ENCODE data around the gene DAAM2. TPM values are rescaled to one million over a fixed set of nuclear protein-coding genes. Genes with fewer than 3 reads are reported as not detected.

DAAM2 gene
- total RNA-seq (19.8 TPM), polyA plus RNA-seq (ENCODE audit: insufficient read depth, low read depth, low replicate concordance) (6.9 TPM)
- long read RNA-seq, donor 1, partial matches to known transcripts: 0 of 1 reads
- long read RNA-seq, donor 1, other reads (novel, unspliced or antisense): 0 of 1 reads
- long read RNA-seq, donor 2, partial matches to known transcripts: 0 of 3 reads
- long read RNA-seq, donor 2, other reads (novel, unspliced or antisense): 0 of 3 reads
- long read RNA-seq, donor 3, partial matches to known transcripts: 0 of 1 reads
- long read RNA-seq, donor 3, other reads (novel, unspliced or antisense): 0 of 1 reads
- long read RNA-seq, donor 4, partial matches to known transcripts: 0 of 2 reads
- long read RNA-seq, donor 4, other reads (novel, unspliced or antisense): 0 of 2 reads
- long read RNA-seq, donor 5, partial matches to known transcripts: 0 of 1 reads
- long read RNA-seq, donor 5, other reads (novel, unspliced or antisense): 0 of 1 reads
- long read RNA-seq, donor 6: 0 reads
- long read RNA-seq, donor 7, partial matches to known transcripts: 2 of 8 reads
- long read RNA-seq, donor 7, other reads (novel, unspliced or antisense): 6 of 8 reads
- long read RNA-seq, donor 8, full-length matches to known transcripts: 7 of 24 reads
- long read RNA-seq, donor 8, partial matches to known transcripts: 17 of 24 reads
- long read RNA-seq, donor 8, other reads (novel, unspliced or antisense): 0 of 24 reads
- long read RNA-seq, donor 9, partial matches to known transcripts: 0 of 1 reads
- long read RNA-seq, donor 9, other reads (novel, unspliced or antisense): 0 of 1 reads
- long read RNA-seq, donor 10: 0 reads

DNA sequence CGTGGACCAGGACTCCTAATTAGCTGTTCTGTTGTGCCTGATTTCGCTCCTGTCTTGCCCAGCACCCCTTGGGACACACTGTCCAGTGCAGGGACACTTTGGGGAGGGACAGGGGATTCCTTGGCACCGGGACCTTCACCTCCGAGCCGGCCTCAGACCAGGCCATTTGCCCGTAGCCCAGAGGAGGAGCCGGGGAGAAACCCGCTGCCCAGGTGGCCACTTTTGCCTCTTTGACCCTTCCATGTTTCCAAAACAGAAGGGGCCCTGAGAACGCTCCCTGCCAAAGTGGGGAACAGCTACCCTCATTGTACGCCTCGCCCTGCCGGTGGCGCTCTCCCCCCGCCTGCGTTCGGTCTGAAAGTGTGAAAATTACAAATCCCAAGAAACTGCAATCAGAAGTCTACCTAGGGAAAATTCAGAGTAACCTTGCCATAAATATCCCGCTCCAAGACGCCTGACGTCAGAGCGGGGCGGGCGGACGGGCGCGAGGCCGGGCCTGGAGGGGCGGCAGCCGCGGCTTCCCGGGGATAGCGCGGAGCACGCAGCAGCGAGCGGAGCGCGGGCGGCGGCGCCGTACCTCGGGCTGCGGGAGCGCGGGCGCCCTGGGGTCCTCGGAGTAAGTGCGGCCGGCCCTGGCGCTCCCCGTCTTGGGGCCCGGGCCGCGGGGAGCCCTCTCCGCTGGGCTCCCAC is at the start of gene DAAM2:
TSS of gene DAAM2 (plus strand) at position 527 of the 690 bp plus-strand sequence. CDS start 63,927 bp downstream, outside the sequence.
- no peak for FAIRE-seq
- Histone ChIP-seq H3K9ac (ENCODE audit: low read length in 3 of 3) (peak within 1 kb of the TSS; percentile 45 to 77 (median 63)), H3K36me3 (ENCODE audit: control insufficient read depth in 2 of 3, insufficient read depth in 3 of 3, low read length in 3 of 3) (no peaks in the 10 kb centered on the region), H3K4me3 (ENCODE audit: low read length in 3 of 3) (peak within 1 kb of the TSS; percentile 64 to 70 (median 64)), H3K4me1 (ENCODE audit: control insufficient read depth in 2 of 3, insufficient read depth in 2 of 3, low read depth in 1 of 3, low read length in 3 of 3) (no peaks in the 10 kb centered on the region), H3K27me3 (ENCODE audit: control insufficient read depth, insufficient read depth, low read length) (no peaks in the 10 kb centered on the region), H3K9me3 (ENCODE audit: control insufficient read depth in 2 of 3, insufficient read depth in 1 of 3, low read length in 3 of 3) (no peaks in the 10 kb centered on the region), H3K27ac (ENCODE audit: low read depth in 2 of 2, low read length in 2 of 2) (peak within 1 kb of the TSS; percentile 7)
- TF ChIP-seq, protein P1, sequence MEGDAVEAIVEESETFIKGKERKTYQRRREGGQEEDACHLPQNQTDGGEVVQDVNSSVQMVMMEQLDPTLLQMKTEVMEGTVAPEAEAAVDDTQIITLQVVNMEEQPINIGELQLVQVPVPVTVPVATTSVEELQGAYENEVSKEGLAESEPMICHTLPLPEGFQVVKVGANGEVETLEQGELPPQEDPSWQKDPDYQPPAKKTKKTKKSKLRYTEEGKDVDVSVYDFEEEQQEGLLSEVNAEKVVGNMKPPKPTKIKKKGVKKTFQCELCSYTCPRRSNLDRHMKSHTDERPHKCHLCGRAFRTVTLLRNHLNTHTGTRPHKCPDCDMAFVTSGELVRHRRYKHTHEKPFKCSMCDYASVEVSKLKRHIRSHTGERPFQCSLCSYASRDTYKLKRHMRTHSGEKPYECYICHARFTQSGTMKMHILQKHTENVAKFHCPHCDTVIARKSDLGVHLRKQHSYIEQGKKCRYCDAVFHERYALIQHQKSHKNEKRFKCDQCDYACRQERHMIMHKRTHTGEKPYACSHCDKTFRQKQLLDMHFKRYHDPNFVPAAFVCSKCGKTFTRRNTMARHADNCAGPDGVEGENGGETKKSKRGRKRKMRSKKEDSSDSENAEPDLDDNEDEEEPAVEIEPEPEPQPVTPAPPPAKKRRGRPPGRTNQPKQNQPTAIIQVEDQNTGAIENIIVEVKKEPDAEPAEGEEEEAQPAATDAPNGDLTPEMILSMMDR (IDR thresholded peaks at IDR 0.05; ENCODE audit: borderline replicate concordance, extremely low read depth, insufficient read depth): no peak
- peak; percentile 77 to 88 (median 80) for DNase-seq
- intact Hi-C loops (cut with DNase I): no loop called here

DNA sequence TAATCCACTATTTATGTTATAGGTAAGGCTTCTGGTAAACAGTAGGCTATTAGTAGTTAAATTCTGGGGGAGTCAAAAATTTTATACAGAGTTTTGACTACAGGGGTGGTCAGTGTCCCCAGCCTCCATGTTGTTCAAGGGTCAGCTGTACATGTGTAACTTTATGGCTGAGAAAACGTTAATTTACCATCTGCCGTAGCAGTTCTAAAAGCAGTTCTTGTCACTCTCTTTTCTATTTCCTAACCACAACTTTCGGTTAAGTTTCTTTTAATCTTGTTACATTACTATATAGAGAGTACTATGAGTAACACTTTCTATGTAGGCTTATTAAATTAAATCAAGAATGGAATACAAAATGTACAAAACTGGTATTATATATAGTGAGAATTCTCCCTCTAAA is 45.4 kb upstream of the DAAM2 start:
- no peak overlapping the region for H3K4me3 ChIP-seq (ENCODE audit: low read length in 3 of 3)
- H3K36me3 ChIP-seq (ENCODE audit: control insufficient read depth in 2 of 3, insufficient read depth in 3 of 3, low read length in 3 of 3): no peaks in the 10 kb centered on the region
- H3K27me3 ChIP-seq (ENCODE audit: control insufficient read depth, insufficient read depth, low read length): no peaks in the 10 kb centered on the region
- FAIRE-seq: no peak
- no peak overlapping the region for H3K9ac ChIP-seq (ENCODE audit: low read length in 3 of 3)
- H3K27ac ChIP-seq (ENCODE audit: low read depth in 2 of 2, low read length in 2 of 2): no peak overlapping the region
- H3K9me3 ChIP-seq (ENCODE audit: control insufficient read depth in 2 of 3, insufficient read depth in 1 of 3, low read length in 3 of 3): no peaks in the 10 kb centered on the region
- H3K4me1 ChIP-seq (ENCODE audit: control insufficient read depth in 2 of 3, insufficient read depth in 2 of 3, low read depth in 1 of 3, low read length in 3 of 3): no peaks in the 10 kb centered on the region
- DNase-seq: no peak
- TF ChIP-seq, protein P1 (IDR thresholded peaks at IDR 0.05; ENCODE audit: borderline replicate concordance, extremely low read depth, insufficient read depth): no peak
- intact Hi-C loops (cut with DNase I): no loop called here

DNA sequence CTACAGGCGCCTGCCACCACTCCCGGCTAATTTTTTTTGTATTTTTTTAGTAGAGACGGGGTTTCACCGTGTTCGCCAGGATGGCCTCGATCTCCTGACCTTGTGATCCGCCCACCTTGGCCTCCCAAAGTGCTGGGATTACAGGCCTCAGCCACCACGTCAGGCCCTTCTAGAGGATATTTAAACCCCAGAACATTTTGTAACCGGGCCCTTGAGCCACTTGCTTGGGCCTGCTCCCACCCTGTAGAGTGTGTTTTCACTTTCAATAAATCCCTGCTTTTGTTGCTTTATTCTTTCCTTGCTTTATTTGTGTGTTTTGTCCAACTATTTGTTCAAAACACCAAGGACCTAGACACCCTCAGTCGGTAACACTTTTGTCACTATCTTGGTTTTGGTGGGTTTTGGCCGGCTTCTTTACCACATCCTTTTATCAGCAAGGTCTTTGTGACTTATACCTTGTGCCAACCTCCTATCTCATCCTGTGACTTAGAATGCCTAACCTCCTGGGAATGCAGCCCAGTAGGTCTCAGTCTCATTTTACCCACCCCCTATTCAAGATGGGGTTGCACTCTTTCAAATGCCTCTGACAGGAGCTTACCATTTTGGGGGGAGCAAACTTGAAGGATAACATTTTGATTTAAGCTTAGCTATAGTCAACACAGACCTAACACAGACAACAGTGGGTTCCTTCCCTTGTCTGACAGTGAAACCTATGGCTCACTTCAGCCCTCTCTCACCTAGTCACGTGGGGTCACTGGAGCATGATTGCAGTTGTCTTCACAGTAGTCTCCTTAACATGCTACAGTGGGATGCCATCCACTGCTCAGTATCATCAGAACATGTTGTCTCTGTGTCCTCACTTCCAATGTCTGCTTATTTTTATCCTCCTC is 39.1 kb upstream of the DAAM2 start:
- Histone ChIP-seq H3K27ac (ENCODE audit: low read depth in 2 of 2, low read length in 2 of 2) (no peak overlapping the region), H3K9me3 (ENCODE audit: control insufficient read depth in 2 of 3, insufficient read depth in 1 of 3, low read length in 3 of 3) (no peaks in the 10 kb centered on the region), H3K36me3 (ENCODE audit: control insufficient read depth in 2 of 3, insufficient read depth in 3 of 3, low read length in 3 of 3) (no peaks in the 10 kb centered on the region), H3K4me3 (ENCODE audit: low read length in 3 of 3) (no peak overlapping the region), H3K27me3 (ENCODE audit: control insufficient read depth, insufficient read depth, low read length) (no peaks in the 10 kb centered on the region), H3K4me1 (ENCODE audit: control insufficient read depth in 2 of 3, insufficient read depth in 2 of 3, low read depth in 1 of 3, low read length in 3 of 3) (no peaks in the 10 kb centered on the region), H3K9ac (ENCODE audit: low read length in 3 of 3) (no peak overlapping the region)
- no peak for DNase-seq
- no peak for FAIRE-seq
- intact Hi-C loops (cut with DNase I): no loop called here
- TF ChIP-seq, protein P1 (IDR thresholded peaks at IDR 0.05; ENCODE audit: borderline replicate concordance, extremely low read depth, insufficient read depth): no peak

Measured in kidney (tissue), 22 donors.